PC-9 (cell line): ENCODE measurements around the gene MYO1E. TPM values are rescaled to one million over a fixed set of nuclear protein-coding genes. Genes with fewer than 3 reads are reported as not detected.
"Not testable (repeated sequence)": the region's sequence is repeated elsewhere in the genome, so short reads cannot be mapped to it uniquely, and the experiment has no call there.

ENCODE experiments used
- BruUV-seq: library from RNA; stranded (reverse); fragments of 400-500 nt; replicated peaks from 2 replicates; lab custom pipeline; 2021; lab: Mats Ljungman, UMichigan
- CTCF ChIA-PET: fragments of 300-600 bp; sonication (Branson Sonifier 250); formaldehyde crosslinking; loops from one replicate; lab custom pipeline; 2022; ENCODE audit warnings: antibody characterized with exemption; lab: Charles Lee
- POLR2A ChIA-PET: fragments of 300-600 bp; sonication (Branson Sonifier 250); formaldehyde crosslinking; loops from one replicate; lab custom pipeline; 2022; ENCODE audit warnings: antibody characterized with exemption; ENCODE audit not compliant: unreplicated experiment; lab: Charles Lee
- DNase-seq, 2 experiments: peaks; one replicate each; pipeline versions ENCODE4 v3.0.0 to v3.0.0-alpha.2; 2015 to 2022; ENCODE audit warnings: mixed read lengths in 1 of 2
- H2AFZ ChIP-seq: fragments of 200-600 bp; sonication (generic); 2 replicates; pipeline ENCODE4 v1.8.1; 2017; ENCODE audit warnings: antibody characterized with exemption
- H3F3A ChIP-seq: fragments of 200-600 bp; sonication (generic); 2 replicates; pipeline ENCODE4 v1.8.1; 2017; ENCODE audit warnings: antibody characterized with exemption, mild to moderate bottlenecking, low read depth; ENCODE audit not compliant: insufficient read depth
- H3K27ac ChIP-seq: fragments of 200-600 bp; sonication (generic); 2 replicates; pipeline ENCODE4 v1.6.1; 2016; ENCODE audit warnings: mixed run types
- H3K27me3 ChIP-seq: fragments of 200-600 bp; sonication (generic); 2 replicates; pipeline ENCODE4 v1.6.1; 2016; ENCODE audit warnings: low read depth, mixed run types; ENCODE audit not compliant: insufficient read depth
- H3K36me3 ChIP-seq: fragments of 200-600 bp; sonication (generic); 2 replicates; pipeline ENCODE4 v1.6.1; 2016; ENCODE audit warnings: low read depth, mixed run types
- H3K4me1 ChIP-seq: fragments of 200-600 bp; sonication (generic); replicated peaks from 2 replicates; pipeline ENCODE4 v1.6.1; 2016; ENCODE audit warnings: mixed run types; ENCODE audit not compliant: insufficient read depth
- H3K4me2 ChIP-seq: fragments of 200-600 bp; sonication (generic); 2 replicates; pipeline ENCODE4 v1.6.1; 2017; ENCODE audit warnings: mixed run types
- H3K4me3 ChIP-seq: fragments of 200-600 bp; sonication (generic); 2 replicates; pipeline ENCODE4 v1.6.1; 2016; ENCODE audit warnings: mixed run types
- H3K79me2 ChIP-seq: fragments of 200-600 bp; sonication (generic); 2 replicates; pipeline ENCODE4 v1.6.1; 2017; ENCODE audit warnings: low read depth, mixed run types
- H3K9me2 ChIP-seq: fragments of 200-600 bp; sonication (generic); 2 replicates; pipeline ENCODE4 v1.8.1; 2017; ENCODE audit warnings: mild to moderate bottlenecking; ENCODE audit not compliant: insufficient read depth
- H3K9me3 ChIP-seq: fragments of 200-600 bp; sonication (generic); 2 replicates; pipeline ENCODE4 v1.8.1; 2016; ENCODE audit warnings: low read depth; ENCODE audit not compliant: insufficient read depth
- H4K20me1 ChIP-seq: fragments of 200-600 bp; sonication (generic); 2 replicates; pipeline ENCODE4 v1.8.1; 2017; ENCODE audit not compliant: insufficient read depth
- EZH2 ChIP-seq: fragments of 200-600 bp; sonication (generic); IDR thresholded peaks from 2 replicates; pipeline ENCODE4 v1.8.0; 2017; ENCODE audit warnings: antibody characterized with exemption, low read depth
- intact Hi-C: fragments of 100-400 bp; cut with micrococcal nuclease; formaldehyde crosslinking; loops from one replicate; pipeline ENCODE4 v1.10.0; 2022; ENCODE audit not compliant: unreplicated experiment
- total RNA-seq: library from RNA; stranded (reverse); gene quantifications from 2 replicates; pipeline ENCODE4 v1.2.3, GENCODE V29; 2021
- TF ChIP-seq, protein P1 (sequence below): fragments of 200-600 bp; sonication (generic); conservative IDR thresholded peaks from 2 replicates; pipeline ENCODE4 v1.6.1; 2017; ENCODE audit warnings: mixed run types, antibody characterized with exemption, mild to moderate bottlenecking, moderate library complexity

MYO1E gene
- total RNA-seq, 1 experiment from 2014 or later = 156 TPM

DNA sequence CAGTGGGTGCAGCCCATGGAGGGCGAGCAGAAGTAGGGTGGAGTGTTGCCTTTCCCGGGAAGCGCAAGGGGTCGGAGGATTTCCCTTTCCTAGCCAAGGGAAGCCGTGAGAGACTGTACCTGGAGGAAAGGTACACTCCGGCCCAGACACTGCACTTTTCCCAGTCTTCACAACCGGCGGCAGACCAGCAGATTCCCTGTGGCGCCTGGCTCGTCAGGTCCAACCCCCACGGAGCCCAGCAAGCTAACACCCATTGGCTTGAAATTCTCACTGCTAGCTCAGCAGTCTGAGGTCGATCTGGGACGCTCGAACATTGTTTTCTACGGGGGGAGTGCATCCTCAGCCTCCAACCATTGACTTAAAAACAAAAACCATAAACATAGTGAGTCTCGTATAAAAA lies 241.2 kb downstream of the MYO1E start:
- CTCF ChIA-PET = no interaction called here
- H3K4me2 ChIP-seq = no peak overlapping the region
- peaks cover 65% of the 10 kb centered on the region for H3K36me3 ChIP-seq
- 0 out of 2 replicates have a peak, but pooled peaks cover 11% of the 10 kb centered on the region for H3K9me3 ChIP-seq
- no peak overlapping the region for H3K27ac ChIP-seq
- TF ChIP-seq EZH2 = no peak
- TF ChIP-seq, protein P1, sequence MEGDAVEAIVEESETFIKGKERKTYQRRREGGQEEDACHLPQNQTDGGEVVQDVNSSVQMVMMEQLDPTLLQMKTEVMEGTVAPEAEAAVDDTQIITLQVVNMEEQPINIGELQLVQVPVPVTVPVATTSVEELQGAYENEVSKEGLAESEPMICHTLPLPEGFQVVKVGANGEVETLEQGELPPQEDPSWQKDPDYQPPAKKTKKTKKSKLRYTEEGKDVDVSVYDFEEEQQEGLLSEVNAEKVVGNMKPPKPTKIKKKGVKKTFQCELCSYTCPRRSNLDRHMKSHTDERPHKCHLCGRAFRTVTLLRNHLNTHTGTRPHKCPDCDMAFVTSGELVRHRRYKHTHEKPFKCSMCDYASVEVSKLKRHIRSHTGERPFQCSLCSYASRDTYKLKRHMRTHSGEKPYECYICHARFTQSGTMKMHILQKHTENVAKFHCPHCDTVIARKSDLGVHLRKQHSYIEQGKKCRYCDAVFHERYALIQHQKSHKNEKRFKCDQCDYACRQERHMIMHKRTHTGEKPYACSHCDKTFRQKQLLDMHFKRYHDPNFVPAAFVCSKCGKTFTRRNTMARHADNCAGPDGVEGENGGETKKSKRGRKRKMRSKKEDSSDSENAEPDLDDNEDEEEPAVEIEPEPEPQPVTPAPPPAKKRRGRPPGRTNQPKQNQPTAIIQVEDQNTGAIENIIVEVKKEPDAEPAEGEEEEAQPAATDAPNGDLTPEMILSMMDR = no peak
- peaks cover 7% of the 10 kb centered on the region; the same call in 1 of the 2 replicates for H3K79me2 ChIP-seq
- no peaks in the 10 kb centered on the region for H4K20me1 ChIP-seq
- H3K4me3 ChIP-seq = no peak overlapping the region
- H3K4me1 ChIP-seq = no peaks in the 10 kb centered on the region
- BruUV-seq = no TSS peak
- H2AFZ ChIP-seq = no peak overlapping the region
- no peaks in the 10 kb centered on the region for H3K9me2 ChIP-seq
- no peaks in the 10 kb centered on the region for H3F3A ChIP-seq
- POLR2A ChIA-PET = no interaction called here
- intact Hi-C loops = loop anchor here (10.0 kb wide), 1 partner anchor 917 kb away; no protein-coding TSS in a partner anchor
- H3K27me3 ChIP-seq = no peaks in the 10 kb centered on the region
- no peak for DNase-seq

DNA sequence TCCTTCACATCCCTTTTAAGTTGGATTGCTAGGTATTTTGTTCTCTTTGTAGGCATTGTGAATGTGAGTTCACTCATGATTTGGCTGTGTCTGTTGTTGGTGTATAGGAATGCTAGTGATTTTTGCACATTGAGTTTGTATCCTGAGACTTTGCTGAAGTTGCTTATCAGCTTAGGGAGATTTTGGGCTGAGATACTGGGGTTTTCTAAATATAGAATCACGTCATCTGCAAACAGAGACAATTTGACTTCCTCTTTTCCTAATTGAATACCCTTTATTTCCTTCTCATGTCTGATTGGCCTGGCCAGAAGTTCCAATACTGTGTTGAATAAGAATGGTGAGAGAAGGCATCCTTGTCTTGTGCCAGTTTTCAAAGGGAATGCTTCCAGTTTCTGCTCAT lies 245.4 kb downstream of the MYO1E start:
- H3K79me2 ChIP-seq, intact Hi-C loops, H3K4me3 ChIP-seq, CTCF ChIA-PET, H3K9me2 ChIP-seq, H4K20me1 ChIP-seq, H3K4me2 ChIP-seq, BruUV-seq, H3K27ac ChIP-seq, H3K27me3 ChIP-seq, DNase-seq, H2AFZ ChIP-seq, H3K4me1 ChIP-seq: not testable (repeated sequence)
- Histone ChIP-seq H3F3A (peaks cover 10% of the 10 kb centered on the region; the same call in 1 of the 2 replicates), H3K9me3 (0 out of 2 replicates have a peak, but pooled peaks cover 11% of the 10 kb centered on the region), H3K36me3 (peaks cover 33% of the 10 kb centered on the region)
- POLR2A ChIA-PET = interaction anchor here (0.6 kb wide), 1 partner anchor 25 kb away, joined by 5 read pairs; no protein-coding TSS in a partner anchor

GRCh38 chr15:59125683-59126082 lies 247.0 kb downstream of the MYO1E start:
- H3K4me3 ChIP-seq, H2AFZ ChIP-seq, H3K27me3 ChIP-seq, H3K4me2 ChIP-seq, BruUV-seq, intact Hi-C loops, H4K20me1 ChIP-seq, H3K9me2 ChIP-seq, DNase-seq, H3K4me1 ChIP-seq, H3K27ac ChIP-seq, CTCF ChIA-PET, H3K79me2 ChIP-seq: not testable (repeated sequence)
- H3F3A ChIP-seq = peaks cover 13% of the 10 kb centered on the region; the same call in 1 of the 2 replicates
- H3K36me3 ChIP-seq = peaks cover 26% of the 10 kb centered on the region
- 0 out of 2 replicates have a peak, but pooled peaks cover 11% of the 10 kb centered on the region for H3K9me3 ChIP-seq
- POLR2A ChIA-PET = interaction anchor here (0.7 kb wide), 1 partner anchor 41 kb away, joined by 4 read pairs; no protein-coding TSS in a partner anchor

DNA sequence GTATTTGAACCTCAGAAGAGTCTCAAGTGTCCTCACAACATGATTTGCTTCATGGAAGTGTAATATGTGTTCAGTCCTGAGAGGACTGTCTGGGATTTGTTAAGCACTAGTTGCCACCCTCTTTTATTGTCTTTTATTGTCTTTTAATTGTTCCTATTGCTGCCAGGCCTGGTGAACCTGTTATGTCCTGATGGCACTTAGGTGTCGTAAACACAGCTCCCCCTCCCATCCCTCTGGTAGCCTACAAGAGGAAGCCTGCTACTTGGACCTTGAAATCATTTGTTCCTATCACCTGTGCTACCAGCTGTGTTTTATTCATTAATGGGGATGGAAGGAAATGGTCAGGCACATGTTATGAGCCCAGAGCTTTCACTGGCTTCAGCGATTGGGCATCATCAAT lies 248.4 kb downstream of the MYO1E start:
- intact Hi-C loops = no loop called here
- H3F3A ChIP-seq = peaks cover 19% of the 10 kb centered on the region; the same call in 1 of the 2 replicates
- POLR2A ChIA-PET = no interaction called here

More for the DNA sequence above, 248.4 kb downstream of the MYO1E start:
- H2AFZ ChIP-seq = no peak overlapping the region
- no peak overlapping the region for H3K4me3 ChIP-seq
- no peaks in the 10 kb centered on the region for H3K9me3 ChIP-seq
- CTCF ChIA-PET = interaction anchor here (0.6 kb wide), 1 partner anchor 200 kb away, joined by 3 read pairs; no protein-coding TSS in a partner anchor
- H3K4me1 ChIP-seq = no peaks in the 10 kb centered on the region
- H3K9me2 ChIP-seq = no peaks in the 10 kb centered on the region
- no peak for DNase-seq
- no TSS peak for BruUV-seq
- no peak overlapping the region for H3K27ac ChIP-seq
- TF ChIP-seq, protein P1 = no peak
- TF ChIP-seq EZH2 = no peak
- no peak overlapping the region for H3K4me2 ChIP-seq
- peaks cover 14% of the 10 kb centered on the region for H3K36me3 ChIP-seq
- H4K20me1 ChIP-seq = no peaks in the 10 kb centered on the region
- no peaks in the 10 kb centered on the region for H3K27me3 ChIP-seq
- no peaks in the 10 kb centered on the region for H3K79me2 ChIP-seq
